Tongue (tissue), 3 donors: ENCODE data around the gene SEC61A1. TPM values are rescaled to one million over a fixed set of nuclear protein-coding genes. Genes with fewer than 3 reads are reported as not detected.

Experiments used
- DNase-seq: peaks from one replicate; pipeline ENCODE4 v3.0.0-alpha.2; 2015
- small RNA-seq: library from RNA; depleted of rRNA; stranded (forward); fragments of <200 nt; gene quantifications from one replicate; pipeline ENCODE3, GENCODE V24; 2014; ENCODE audit warnings: low replicate concordance
- total RNA-seq: library from RNA; depleted of rRNA; stranded (reverse); fragments of >200 nt; gene quantifications from one replicate; pipeline ENCODE4 v1.2.3, GENCODE V29; 2014

SEC61A1 gene
- total RNA-seq, 1 donor from 2014 or later, result 122 TPM

DNA sequence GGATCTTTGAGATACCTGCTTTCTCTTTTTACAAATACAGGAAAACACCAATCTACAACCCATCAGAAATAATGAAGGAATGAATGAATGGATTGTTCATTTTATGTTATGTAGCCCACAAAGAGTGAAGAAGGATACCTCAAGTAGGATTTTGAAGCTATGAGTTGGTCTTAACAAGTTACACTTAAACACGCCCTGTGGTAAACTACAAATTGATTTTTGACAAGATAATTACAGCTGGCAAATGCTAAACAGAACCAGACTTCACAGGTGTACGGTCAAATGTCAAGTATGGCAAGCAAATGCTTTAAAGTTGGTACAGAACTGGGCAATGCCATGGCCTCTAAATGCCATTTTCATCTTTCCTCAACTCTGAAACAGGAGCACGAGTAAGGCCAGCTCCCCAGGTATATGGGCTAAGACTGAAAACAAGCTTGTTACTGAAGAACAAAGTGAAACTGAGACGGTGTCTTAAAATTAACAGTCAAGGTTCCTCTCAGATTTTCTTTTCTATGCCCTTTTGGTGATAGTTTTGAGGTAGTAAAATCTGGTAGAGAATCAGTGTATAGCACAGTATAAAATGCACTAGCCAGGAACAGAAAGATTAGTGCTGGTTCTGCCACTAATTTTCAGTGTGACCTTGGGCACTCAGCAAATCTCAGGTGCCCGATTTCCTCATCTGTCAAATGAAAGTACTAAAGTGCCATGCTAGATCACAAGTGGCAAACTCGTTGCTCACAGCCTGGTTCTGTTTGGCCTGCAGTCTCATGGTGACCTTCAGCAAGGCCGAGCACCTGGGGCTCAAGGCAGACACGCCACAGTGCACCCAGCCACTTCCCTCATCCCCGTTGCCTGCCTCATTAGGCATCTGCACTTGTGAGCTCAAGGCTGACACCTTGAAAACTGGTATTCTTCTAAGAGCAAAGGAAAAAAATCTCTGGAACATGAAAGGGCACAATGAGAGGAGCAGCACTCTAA, 61.9 kb downstream of the SEC61A1 start:
- no peak for DNase-seq

Small RNAs within 50 kb of the gene (small RNA-seq; reads per million reads assigned to genes)
- gene RNU2-37P, result not detected

Other genes with a start within 250 kb of the SEC61A1 start
- 36.4 TPM for gene MGLL, start 229.9 kb upstream of the SEC61A1 start, total RNA-seq
- 38.2 TPM for gene KBTBD12, start 137.2 kb upstream of the SEC61A1 start, total RNA-seq
- gene RUVBL1, start 71.4 kb downstream of the SEC61A1 start, total RNA-seq, result 30.6 TPM
- 11.3 TPM for gene EEFSEC, start 101.0 kb downstream of the SEC61A1 start, total RNA-seq